Mesenchymal stem cell (in vitro differentiated cells and primary cell): Measurements from ENCODE around the gene NANOG. TPM values are rescaled to one million over a fixed set of nuclear protein-coding genes. Genes with fewer than 3 reads are reported as not detected.
"Not testable (repeated sequence)": the region's sequence is repeated elsewhere in the genome, so short reads cannot be mapped to it uniquely, and the experiment has no call there.

Experiments used
- DNase-seq: peaks from one replicate; pipeline ENCODE4 v3.0.0-alpha.2; 2013
- H2AFZ ChIP-seq: one replicate; pipeline ENCODE4 v1.6.1; 2013; ENCODE audit warnings: low read depth, mild to moderate bottlenecking, control low read depth, inconsistent platforms, low read length, moderate library complexity
- H2AK5ac ChIP-seq: 2 replicates; pipeline ENCODE4 v1.6.1; 2013; ENCODE audit warnings: low read length, moderate library complexity, mild to moderate bottlenecking, inconsistent platforms; ENCODE audit not compliant: severe bottlenecking
- H2BK120ac ChIP-seq: one replicate; pipeline ENCODE4 v1.6.1; 2013; ENCODE audit warnings: low read depth, mild to moderate bottlenecking, inconsistent platforms, low read length, moderate library complexity
- H2BK12ac ChIP-seq, 2 experiments: one replicate each; pipeline ENCODE4 v1.6.1; 2013; ENCODE audit warnings: inconsistent platforms in 2 of 2, low read length in 2 of 2, mild to moderate bottlenecking in 2 of 2, moderate library complexity in 2 of 2, control low read depth in 1 of 2
- H2BK15ac ChIP-seq: one replicate; pipeline ENCODE4 v1.6.1; 2013; ENCODE audit warnings: mild to moderate bottlenecking, low read depth, inconsistent platforms; ENCODE audit not compliant: poor library complexity, severe bottlenecking
- H2BK5ac ChIP-seq: 2 replicates; pipeline ENCODE4 v1.6.1; 2013; ENCODE audit warnings: low read depth, mild to moderate bottlenecking, low read length, control low read depth, inconsistent platforms; ENCODE audit not compliant: poor library complexity, severe bottlenecking
- H3K14ac ChIP-seq, 2 experiments: one replicate each; pipeline ENCODE4 v1.6.1; 2013; ENCODE audit warnings: inconsistent platforms in 2 of 2, low read length in 2 of 2, control low read depth in 1 of 2, mild to moderate bottlenecking in 1 of 2, moderate library complexity in 1 of 2
- H3K18ac ChIP-seq, 2 experiments: one replicate each; pipeline ENCODE4 v1.6.1; 2013; ENCODE audit warnings: inconsistent platforms in 2 of 2, low read length in 2 of 2, control low read depth in 1 of 2, low read depth in 1 of 2, mild to moderate bottlenecking in 1 of 2
- H3K23ac ChIP-seq, 2 experiments: one replicate each; pipeline ENCODE4 v1.6.1; 2013; ENCODE audit warnings: inconsistent platforms in 2 of 2, low read length in 2 of 2, mild to moderate bottlenecking in 2 of 2, moderate library complexity in 2 of 2, control low read depth in 1 of 2
- H3K27ac ChIP-seq: 2 replicates; pipeline ENCODE4 v1.5.1; 2013; ENCODE audit warnings: mild to moderate bottlenecking, moderate library complexity, low read length, control low read depth, inconsistent platforms; ENCODE audit not compliant: poor library complexity, severe bottlenecking
- H3K27me3 ChIP-seq, 2 experiments: 2 replicates each; pipeline versions ENCODE4 v1.6.1 to v1.7.0; 2013; ENCODE audit warnings: low read length in 2 of 2, mild to moderate bottlenecking in 2 of 2, moderate library complexity in 2 of 2, control low read depth in 1 of 2, inconsistent platforms in 1 of 2; ENCODE audit not compliant: control insufficient read depth in 1 of 2, insufficient read depth in 1 of 2
- H3K36me3 ChIP-seq, 2 experiments: 2 replicates each; pipeline versions ENCODE4 v1.6.1 to v1.7.0; 2013; ENCODE audit warnings: low read length in 2 of 2, control low read depth in 1 of 2, inconsistent platforms in 1 of 2, low read depth in 1 of 2, mild to moderate bottlenecking in 1 of 2; ENCODE audit not compliant: insufficient read depth in 2 of 2, control insufficient read depth in 1 of 2
- H3K4ac ChIP-seq, 2 experiments: one replicate each; pipeline ENCODE4 v1.6.1; 2013; ENCODE audit warnings: inconsistent platforms in 2 of 2, low read length in 2 of 2, mild to moderate bottlenecking in 2 of 2, moderate library complexity in 2 of 2, control low read depth in 1 of 2, low read depth in 1 of 2
- H3K4me1 ChIP-seq: 2 replicates; pipeline ENCODE4 v1.6.1; 2013; ENCODE audit warnings: low read depth, low read length, control low read depth; ENCODE audit not compliant: control insufficient read depth, insufficient read depth
- H3K4me2 ChIP-seq: 2 replicates; pipeline ENCODE4 v1.6.1; 2013; ENCODE audit warnings: low read length, mild to moderate bottlenecking, inconsistent platforms; ENCODE audit not compliant: poor library complexity, severe bottlenecking
- H3K4me3 ChIP-seq, 2 experiments: 2 replicates each; pipeline versions ENCODE4 v1.5.1 to v1.7.0; 2013; ENCODE audit warnings: low read length in 2 of 2, mild to moderate bottlenecking in 2 of 2, control low read depth in 1 of 2, low read depth in 1 of 2; ENCODE audit not compliant: insufficient read depth in 1 of 2
- H3K79me1 ChIP-seq: replicated peaks from 2 replicates; pipeline ENCODE4 v1.6.1; 2013; ENCODE audit warnings: mild to moderate bottlenecking, control low read depth, low read length, inconsistent platforms; ENCODE audit not compliant: poor library complexity, severe bottlenecking
- H3K9ac ChIP-seq: 2 replicates; pipeline ENCODE4 v1.7.0; 2013; ENCODE audit warnings: mild to moderate bottlenecking, low read length, moderate library complexity
- H3K9me3 ChIP-seq: 2 replicates; pipeline ENCODE4 v1.7.0; 2013; ENCODE audit warnings: mild to moderate bottlenecking, low read length; ENCODE audit not compliant: control insufficient read depth
- H4K8ac ChIP-seq: one replicate; pipeline ENCODE4 v1.6.1; 2013; ENCODE audit warnings: inconsistent platforms, mild to moderate bottlenecking, low read length, moderate library complexity
- H4K91ac ChIP-seq: one replicate; pipeline ENCODE4 v1.6.1; 2013; ENCODE audit warnings: mild to moderate bottlenecking, low read length, inconsistent platforms
- WGBS: methylation state at CpG from one replicate; pipeline ENCODE4 v1.1.7; 2013; ENCODE audit warnings: mixed read lengths; 5-methylcytosine and 5-hydroxymethylcytosine counted together
- small RNA-seq: library from polyadenylated mRNA; stranded (forward); fragments of <200 nt; extraction: miRNeasy Mini kit (QIAGEN cat#:217004); gene quantifications from one replicate; pipeline ENCODE3, GENCODE V24; 2013; ENCODE audit warnings: low read depth

Gene NANOG

DNA sequence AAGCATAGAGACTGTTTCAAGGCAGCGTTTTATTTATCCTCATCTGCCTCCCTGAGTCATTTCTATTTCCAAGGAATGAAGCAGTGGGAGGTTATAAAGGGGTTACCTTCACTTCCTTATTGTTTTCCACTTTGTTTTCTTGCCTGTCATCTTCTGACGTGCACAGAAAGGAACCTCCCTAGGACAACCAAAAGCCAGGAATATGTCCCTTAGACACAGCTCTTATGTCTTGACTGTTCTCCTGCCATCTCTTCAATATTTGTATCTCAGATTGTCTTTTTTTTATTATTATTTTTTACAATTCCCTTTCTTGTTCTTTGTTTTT is 58.9 kb downstream of the NANOG start:
- not testable (repeated sequence) for H3K4me2 ChIP-seq, H2AK5ac ChIP-seq, H3K9me3 ChIP-seq, H3K27ac ChIP-seq, H3K27me3 ChIP-seq, H2BK15ac ChIP-seq, H3K23ac ChIP-seq, DNase-seq, H4K91ac ChIP-seq, H3K4me1 ChIP-seq, H3K14ac ChIP-seq, H2AFZ ChIP-seq, H3K79me1 ChIP-seq, H3K36me3 ChIP-seq, H2BK120ac ChIP-seq, H2BK5ac ChIP-seq, H3K18ac ChIP-seq, H3K4ac ChIP-seq, H3K4me3 ChIP-seq, H4K8ac ChIP-seq, H2BK12ac ChIP-seq, H3K9ac ChIP-seq
- WGBS: 20% methylated on average over 1 of the region's 2 CpGs

Small RNA genes within 50 kb of the gene (small RNA-seq; reads per million reads assigned to genes)
- gene RF00019: not detected
